Liver (tissue), 9 donors: ENCODE data around the gene RXFP2. TPM values are rescaled to one million over a fixed set of nuclear protein-coding genes. Genes with fewer than 3 reads are reported as not detected.

Experiments
- DNase-seq: peaks from one replicate; pipeline ENCODE4 v3.0.0-alpha.2; 2017; ENCODE audit warnings: low spot score
- H3K27ac ChIP-seq, 2 donors: one replicate each; pipeline ENCODE4 v1.7.0; 2013; ENCODE audit warnings: inconsistent platforms in 2 of 2, low read length in 2 of 2, control low read depth in 1 of 2, low read depth in 1 of 2, mild to moderate bottlenecking in 1 of 2
- H3K27me3 ChIP-seq, 4 donors: one replicate each; pipeline versions ENCODE4 v1.6.1 to v1.7.0; 2013; ENCODE audit warnings: low read length in 3 of 4, inconsistent platforms in 1 of 4, mild to moderate bottlenecking in 1 of 4, moderate library complexity in 1 of 4; ENCODE audit not compliant: control insufficient read depth in 4 of 4, insufficient read depth in 4 of 4
- H3K36me3 ChIP-seq, 4 donors: one replicate each; pipeline versions ENCODE4 v1.6.1 to v1.7.0; 2013; ENCODE audit warnings: low read length in 3 of 4, mild to moderate bottlenecking in 3 of 4, low read depth in 1 of 4, moderate library complexity in 1 of 4; ENCODE audit not compliant: control insufficient read depth in 4 of 4, insufficient read depth in 3 of 4
- H3K4me1 ChIP-seq, 4 donors: one replicate each; pipeline versions ENCODE4 v1.6.1 to v1.7.0; 2013; ENCODE audit warnings: low read length in 3 of 4, mild to moderate bottlenecking in 3 of 4, moderate library complexity in 1 of 4; ENCODE audit not compliant: control insufficient read depth in 4 of 4, insufficient read depth in 4 of 4
- H3K4me3 ChIP-seq, 3 donors: one replicate each; pipeline versions ENCODE4 v1.6.1 to v1.7.0; 2013; ENCODE audit warnings: low read length in 3 of 3, control low read depth in 1 of 3, low read depth in 1 of 3, mild to moderate bottlenecking in 1 of 3
- H3K9ac ChIP-seq, 2 donors: one replicate each; pipeline ENCODE4 v1.7.0; 2013; ENCODE audit warnings: low read length in 2 of 2, mild to moderate bottlenecking in 2 of 2, moderate library complexity in 2 of 2, control low read depth in 1 of 2, low read depth in 1 of 2
- H3K9me3 ChIP-seq, 4 donors: one replicate each; pipeline versions ENCODE4 v1.6.1 to v1.7.0; 2013; ENCODE audit warnings: low read length in 3 of 4; ENCODE audit not compliant: control insufficient read depth in 4 of 4
- EGR1 ChIP-seq, 2 donors: IDR thresholded peaks; 2 replicates each; pipeline ENCODE4 v1.6.1; 2016 to 2018; ENCODE audit warnings: antibody characterized with exemption in 2 of 2, low read depth in 2 of 2
- FOXA1 ChIP-seq: IDR thresholded peaks from 2 replicates; pipeline ENCODE4 v1.6.1; 2016; ENCODE audit warnings: antibody characterized with exemption
- FOXA2 ChIP-seq: IDR thresholded peaks from 2 replicates; pipeline ENCODE4 v1.6.1; 2016; ENCODE audit warnings: antibody characterized with exemption
- HNF4A ChIP-seq, 2 donors: conservative IDR thresholded peaks; 2 replicates each; pipeline ENCODE4 v1.6.1; 2016; ENCODE audit warnings: antibody characterized with exemption in 2 of 2, mild to moderate bottlenecking in 2 of 2
- JUND ChIP-seq, 2 donors: IDR thresholded peaks; 2 replicates each; pipeline ENCODE4 v1.6.1; 2016; ENCODE audit warnings: antibody characterized with exemption in 2 of 2
- NR2F2 ChIP-seq: IDR thresholded peaks from 2 replicates; pipeline ENCODE4 v1.6.1; 2016; ENCODE audit warnings: antibody characterized with exemption
- RAD21 ChIP-seq, 2 donors: IDR thresholded peaks; 2 replicates each; pipeline ENCODE4 v1.6.1; 2016; ENCODE audit warnings: antibody characterized with exemption in 2 of 2, mild to moderate bottlenecking in 2 of 2
- RXRA ChIP-seq, 2 donors: IDR thresholded peaks; 2 replicates each; pipeline ENCODE4 v1.6.1; 2017 to 2018; ENCODE audit warnings: antibody characterized with exemption in 2 of 2, mild to moderate bottlenecking in 1 of 2
- SP1 ChIP-seq: IDR thresholded peaks from 2 replicates; pipeline ENCODE4 v1.6.1; 2018; ENCODE audit warnings: antibody characterized with exemption, mild to moderate bottlenecking
- TAF1 ChIP-seq: conservative IDR thresholded peaks from 2 replicates; pipeline ENCODE4 v1.6.1; 2016; ENCODE audit warnings: antibody characterized with exemption, mild to moderate bottlenecking
- WGBS: extraction: QIAGEN DNeasy Blood & Tissue Kit; methylation state at CpG from one replicate; pipeline ENCODE4 v1.1.7; 2013; 5-methylcytosine and 5-hydroxymethylcytosine counted together
- polyA plus RNA-seq, 2 donors: library from polyadenylated mRNA; stranded (reverse) in 1 of 2; unstranded in 1 of 2; fragments of 200-250 nt in 1 of 2; fragments of >200 nt in 1 of 2; fragmentation: Nextera tagmentation in 1 of 2; extraction: Ambion mirVana in 1 of 2; gene quantifications; one replicate each; pipeline versions ENCODE4 v1.2.1 to v1.2.3, GENCODE V29; 2013 to 2015
- total RNA-seq, 2 donors: library from RNA; depleted of rRNA; stranded (reverse); fragments of >200 nt; gene quantifications; one replicate each; pipeline ENCODE4 v1.2.3, GENCODE V29; 2014
- TF ChIP-seq, protein P1 (sequence below): IDR thresholded peaks from 2 replicates; pipeline ENCODE4 v1.6.1; 2016; ENCODE audit warnings: antibody characterized with exemption
- TF ChIP-seq, protein P2 (sequence below): IDR thresholded peaks from 2 replicates; pipeline ENCODE4 v1.6.1; 2016; ENCODE audit warnings: antibody characterized with exemption
- TF ChIP-seq, protein P3 (sequence below): IDR thresholded peaks from 2 replicates; pipeline ENCODE4 v1.6.1; 2016; ENCODE audit warnings: antibody characterized with exemption, mild to moderate bottlenecking
- TF ChIP-seq, protein P4 (sequence below): fragments of 150-350 bp; IDR thresholded peaks from 2 replicates; pipeline ENCODE4 v1.5.1; 2017; ENCODE audit warnings: improper control_type of control experiment, low read depth, low read length; ENCODE audit not compliant: missing input control
- donor health status: healthy.
- donor health status: healthy.
- donor health status: healthy.
- donor health status: healthy.
- donor health status: healthy.

The RXFP2 gene
- total and polyA plus RNA-seq, 4 donors: not detected

DNA sequence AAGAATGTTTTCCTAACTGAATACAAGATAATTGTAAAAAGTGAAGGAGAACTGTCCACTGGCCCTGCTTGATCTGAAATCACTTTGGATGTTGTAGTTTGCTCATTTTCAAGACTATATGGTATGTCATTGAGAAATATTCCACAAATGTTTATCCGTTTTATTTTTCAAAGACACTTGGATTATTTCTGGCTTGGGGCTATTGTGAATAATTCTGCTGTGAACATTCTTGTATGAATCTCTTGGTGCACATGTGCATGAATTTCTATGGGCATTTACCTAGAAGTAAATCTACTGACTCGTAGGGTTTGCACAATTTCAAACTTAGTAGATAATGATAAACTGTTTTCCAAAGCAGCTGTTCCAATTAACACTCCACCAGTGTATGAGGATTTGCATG lies 8.6 kb downstream of the RXFP2 start:
- no peaks in the 10 kb centered on the region for H3K36me3 ChIP-seq
- no peaks in the 10 kb centered on the region for H3K4me1 ChIP-seq
- DNase-seq: no peak
- H3K4me3 ChIP-seq: no peak overlapping the region
- WGBS: 66% methylated on average over 2 of the region's 2 CpGs
- peaks cover 0 to 9% (median 5%) of the 10 kb centered on the region in 4 donors for H3K27me3 ChIP-seq
- no peak overlapping the region for H3K9ac ChIP-seq
- TF ChIP-seq, protein P1, sequence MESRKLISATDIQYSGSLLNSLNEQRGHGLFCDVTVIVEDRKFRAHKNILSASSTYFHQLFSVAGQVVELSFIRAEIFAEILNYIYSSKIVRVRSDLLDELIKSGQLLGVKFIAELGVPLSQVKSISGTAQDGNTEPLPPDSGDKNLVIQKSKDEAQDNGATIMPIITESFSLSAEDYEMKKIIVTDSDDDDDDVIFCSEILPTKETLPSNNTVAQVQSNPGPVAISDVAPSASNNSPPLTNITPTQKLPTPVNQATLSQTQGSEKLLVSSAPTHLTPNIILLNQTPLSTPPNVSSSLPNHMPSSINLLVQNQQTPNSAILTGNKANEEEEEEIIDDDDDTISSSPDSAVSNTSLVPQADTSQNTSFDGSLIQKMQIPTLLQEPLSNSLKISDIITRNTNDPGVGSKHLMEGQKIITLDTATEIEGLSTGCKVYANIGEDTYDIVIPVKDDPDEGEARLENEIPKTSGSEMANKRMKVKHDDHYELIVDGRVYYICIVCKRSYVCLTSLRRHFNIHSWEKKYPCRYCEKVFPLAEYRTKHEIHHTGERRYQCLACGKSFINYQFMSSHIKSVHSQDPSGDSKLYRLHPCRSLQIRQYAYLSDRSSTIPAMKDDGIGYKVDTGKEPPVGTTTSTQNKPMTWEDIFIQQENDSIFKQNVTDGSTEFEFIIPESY: no peak
- TF ChIP-seq, protein P2, sequence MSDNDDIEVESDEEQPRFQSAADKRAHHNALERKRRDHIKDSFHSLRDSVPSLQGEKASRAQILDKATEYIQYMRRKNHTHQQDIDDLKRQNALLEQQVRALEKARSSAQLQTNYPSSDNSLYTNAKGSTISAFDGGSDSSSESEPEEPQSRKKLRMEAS: no peak
- TF ChIP-seq, protein P3, sequence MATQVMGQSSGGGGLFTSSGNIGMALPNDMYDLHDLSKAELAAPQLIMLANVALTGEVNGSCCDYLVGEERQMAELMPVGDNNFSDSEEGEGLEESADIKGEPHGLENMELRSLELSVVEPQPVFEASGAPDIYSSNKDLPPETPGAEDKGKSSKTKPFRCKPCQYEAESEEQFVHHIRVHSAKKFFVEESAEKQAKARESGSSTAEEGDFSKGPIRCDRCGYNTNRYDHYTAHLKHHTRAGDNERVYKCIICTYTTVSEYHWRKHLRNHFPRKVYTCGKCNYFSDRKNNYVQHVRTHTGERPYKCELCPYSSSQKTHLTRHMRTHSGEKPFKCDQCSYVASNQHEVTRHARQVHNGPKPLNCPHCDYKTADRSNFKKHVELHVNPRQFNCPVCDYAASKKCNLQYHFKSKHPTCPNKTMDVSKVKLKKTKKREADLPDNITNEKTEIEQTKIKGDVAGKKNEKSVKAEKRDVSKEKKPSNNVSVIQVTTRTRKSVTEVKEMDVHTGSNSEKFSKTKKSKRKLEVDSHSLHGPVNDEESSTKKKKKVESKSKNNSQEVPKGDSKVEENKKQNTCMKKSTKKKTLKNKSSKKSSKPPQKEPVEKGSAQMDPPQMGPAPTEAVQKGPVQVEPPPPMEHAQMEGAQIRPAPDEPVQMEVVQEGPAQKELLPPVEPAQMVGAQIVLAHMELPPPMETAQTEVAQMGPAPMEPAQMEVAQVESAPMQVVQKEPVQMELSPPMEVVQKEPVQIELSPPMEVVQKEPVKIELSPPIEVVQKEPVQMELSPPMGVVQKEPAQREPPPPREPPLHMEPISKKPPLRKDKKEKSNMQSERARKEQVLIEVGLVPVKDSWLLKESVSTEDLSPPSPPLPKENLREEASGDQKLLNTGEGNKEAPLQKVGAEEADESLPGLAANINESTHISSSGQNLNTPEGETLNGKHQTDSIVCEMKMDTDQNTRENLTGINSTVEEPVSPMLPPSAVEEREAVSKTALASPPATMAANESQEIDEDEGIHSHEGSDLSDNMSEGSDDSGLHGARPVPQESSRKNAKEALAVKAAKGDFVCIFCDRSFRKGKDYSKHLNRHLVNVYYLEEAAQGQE: no peak
- TF ChIP-seq RXRA (IDR thresholded peaks at IDR 0.05): no peak
- no peak overlapping the region for H3K27ac ChIP-seq
- no peaks in the 10 kb centered on the region for H3K9me3 ChIP-seq

DNA sequence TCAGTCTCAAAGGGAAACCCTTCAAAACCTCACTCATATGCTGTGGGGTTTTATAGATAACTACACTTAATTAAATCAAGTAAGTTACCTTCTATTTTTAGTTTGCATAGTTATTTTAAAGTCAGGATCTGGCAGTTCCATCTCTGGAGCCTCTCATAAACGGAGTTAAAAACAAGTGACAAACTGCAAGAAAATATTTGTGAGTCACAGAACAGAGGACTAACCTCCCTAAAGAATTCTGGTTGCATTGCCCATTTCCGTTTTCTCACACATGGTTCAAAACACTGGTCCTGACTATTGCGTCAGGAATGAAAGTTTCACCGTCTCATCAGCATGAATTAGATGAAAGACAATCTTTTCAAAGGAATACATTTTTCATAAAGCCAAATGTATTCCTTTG lies 10.6 kb downstream of the RXFP2 start:
- no peak overlapping the region for H3K4me3 ChIP-seq
- no peaks in the 10 kb centered on the region for H3K36me3 ChIP-seq
- H3K4me1 ChIP-seq: no peaks in the 10 kb centered on the region
- no peak overlapping the region for H3K9ac ChIP-seq
- no peaks in the 10 kb centered on the region for H3K9me3 ChIP-seq
- TF ChIP-seq HNF4A (conservative IDR thresholded peaks at IDR 0.05) (no peak), RXRA (IDR thresholded peaks at IDR 0.05) (no peak)
- TF ChIP-seq, protein P4, sequence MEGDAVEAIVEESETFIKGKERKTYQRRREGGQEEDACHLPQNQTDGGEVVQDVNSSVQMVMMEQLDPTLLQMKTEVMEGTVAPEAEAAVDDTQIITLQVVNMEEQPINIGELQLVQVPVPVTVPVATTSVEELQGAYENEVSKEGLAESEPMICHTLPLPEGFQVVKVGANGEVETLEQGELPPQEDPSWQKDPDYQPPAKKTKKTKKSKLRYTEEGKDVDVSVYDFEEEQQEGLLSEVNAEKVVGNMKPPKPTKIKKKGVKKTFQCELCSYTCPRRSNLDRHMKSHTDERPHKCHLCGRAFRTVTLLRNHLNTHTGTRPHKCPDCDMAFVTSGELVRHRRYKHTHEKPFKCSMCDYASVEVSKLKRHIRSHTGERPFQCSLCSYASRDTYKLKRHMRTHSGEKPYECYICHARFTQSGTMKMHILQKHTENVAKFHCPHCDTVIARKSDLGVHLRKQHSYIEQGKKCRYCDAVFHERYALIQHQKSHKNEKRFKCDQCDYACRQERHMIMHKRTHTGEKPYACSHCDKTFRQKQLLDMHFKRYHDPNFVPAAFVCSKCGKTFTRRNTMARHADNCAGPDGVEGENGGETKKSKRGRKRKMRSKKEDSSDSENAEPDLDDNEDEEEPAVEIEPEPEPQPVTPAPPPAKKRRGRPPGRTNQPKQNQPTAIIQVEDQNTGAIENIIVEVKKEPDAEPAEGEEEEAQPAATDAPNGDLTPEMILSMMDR: no peak
- H3K27ac ChIP-seq: no peak overlapping the region
- DNase-seq: no peak
- H3K27me3 ChIP-seq: peaks cover 0 to 11% (median 6%) of the 10 kb centered on the region in 4 donors
- WGBS: 68% methylated on average over 4 of the region's 4 CpGs

DNA sequence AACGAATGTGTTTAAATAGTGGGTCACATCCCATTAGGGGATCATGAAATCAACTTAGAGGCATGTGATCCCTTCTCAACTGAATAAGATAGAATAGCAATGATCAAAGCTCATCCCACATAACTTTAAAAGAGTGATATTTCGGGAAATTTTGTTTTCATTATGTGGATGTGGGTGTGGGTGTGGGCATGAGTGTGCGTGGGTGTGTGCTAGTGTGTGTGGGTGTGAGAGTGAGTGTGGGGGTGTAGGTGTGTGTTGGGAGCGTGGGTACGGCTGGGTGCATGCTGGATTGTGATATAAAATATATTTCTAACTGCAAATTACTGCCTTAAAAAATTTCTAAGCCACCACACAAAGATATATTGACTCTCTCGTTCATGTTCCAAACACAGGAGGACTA lies 15.9 kb downstream of the RXFP2 start:
- no peak for DNase-seq
- Histone ChIP-seq H3K27me3 (peaks cover 0 to 15% (median 6%) of the 10 kb centered on the region in 4 donors), H3K27ac (no peak overlapping the region), H3K4me1 (no peaks in the 10 kb centered on the region), H3K9me3 (no peaks in the 10 kb centered on the region), H3K36me3 (no peaks in the 10 kb centered on the region), H3K4me3 (no peak overlapping the region), H3K9ac (no peak overlapping the region)
- WGBS: 63% methylated on average over 6 of the region's 6 CpGs
- TF ChIP-seq RAD21 (IDR thresholded peaks at IDR 0.05): no peak
- no peak for TF ChIP-seq JUND (IDR thresholded peaks at IDR 0.05)
- no peak for TF ChIP-seq FOXA1
- TF ChIP-seq RXRA (IDR thresholded peaks at IDR 0.05): no peak
- TF ChIP-seq FOXA2: no peak
- TF ChIP-seq TAF1: no peak
- TF ChIP-seq SP1: no peak
- TF ChIP-seq HNF4A (conservative IDR thresholded peaks at IDR 0.05): no peak
- TF ChIP-seq, protein P1: no peak
- no peak for TF ChIP-seq NR2F2
- TF ChIP-seq, protein P2: no peak
- TF ChIP-seq EGR1 (IDR thresholded peaks at IDR 0.05; ENCODE audit: low read depth in 2 of 2): no peak
- TF ChIP-seq, protein P3: no peak
